Measurements from ENCODE around the gene SLAMF6.

DNA sequence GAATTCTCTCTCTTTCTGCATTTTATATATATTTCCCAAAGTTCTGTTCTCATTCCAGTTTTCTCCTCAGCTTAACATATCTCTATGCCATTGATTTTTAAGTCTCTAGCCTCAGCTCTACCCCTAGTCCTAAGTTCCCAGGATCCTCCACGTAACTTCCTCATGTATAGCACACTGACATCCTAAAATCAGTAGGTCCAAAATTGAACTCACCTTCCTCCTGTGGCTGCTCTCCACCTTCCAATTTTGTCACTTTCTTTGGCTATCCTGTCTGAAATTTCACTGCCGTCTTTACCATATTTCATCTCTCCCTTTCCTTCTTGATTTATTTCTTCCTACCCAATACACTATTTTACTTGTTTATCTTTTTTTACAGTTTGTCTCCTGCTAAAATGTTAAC, 1.5 kb downstream of the SLAMF6 start:
- TF ChIP-seq, protein P1, sequence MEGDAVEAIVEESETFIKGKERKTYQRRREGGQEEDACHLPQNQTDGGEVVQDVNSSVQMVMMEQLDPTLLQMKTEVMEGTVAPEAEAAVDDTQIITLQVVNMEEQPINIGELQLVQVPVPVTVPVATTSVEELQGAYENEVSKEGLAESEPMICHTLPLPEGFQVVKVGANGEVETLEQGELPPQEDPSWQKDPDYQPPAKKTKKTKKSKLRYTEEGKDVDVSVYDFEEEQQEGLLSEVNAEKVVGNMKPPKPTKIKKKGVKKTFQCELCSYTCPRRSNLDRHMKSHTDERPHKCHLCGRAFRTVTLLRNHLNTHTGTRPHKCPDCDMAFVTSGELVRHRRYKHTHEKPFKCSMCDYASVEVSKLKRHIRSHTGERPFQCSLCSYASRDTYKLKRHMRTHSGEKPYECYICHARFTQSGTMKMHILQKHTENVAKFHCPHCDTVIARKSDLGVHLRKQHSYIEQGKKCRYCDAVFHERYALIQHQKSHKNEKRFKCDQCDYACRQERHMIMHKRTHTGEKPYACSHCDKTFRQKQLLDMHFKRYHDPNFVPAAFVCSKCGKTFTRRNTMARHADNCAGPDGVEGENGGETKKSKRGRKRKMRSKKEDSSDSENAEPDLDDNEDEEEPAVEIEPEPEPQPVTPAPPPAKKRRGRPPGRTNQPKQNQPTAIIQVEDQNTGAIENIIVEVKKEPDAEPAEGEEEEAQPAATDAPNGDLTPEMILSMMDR (IDR thresholded peaks at IDR 0.05): no peak
- TF ChIP-seq POLR2A (IDR thresholded peaks at IDR 0.05): no peak

All from lower leg skin (tissue), 3 donors.